GM19239 (cell line): ENCODE data around the gene OTUD6A.

Experiments used
- DNase-seq: peaks from one replicate; pipeline ENCODE4 v3.0.0; 2011; ENCODE audit warnings: low spot score; ENCODE audit not compliant: insufficient read length
- FAIRE-seq: peaks from 2 replicates; lab custom pipeline; 2011; peaks lifted over from hg19 to GRCh38; lab: Jason Lieb, UNC

Gene OTUD6A, protein sequence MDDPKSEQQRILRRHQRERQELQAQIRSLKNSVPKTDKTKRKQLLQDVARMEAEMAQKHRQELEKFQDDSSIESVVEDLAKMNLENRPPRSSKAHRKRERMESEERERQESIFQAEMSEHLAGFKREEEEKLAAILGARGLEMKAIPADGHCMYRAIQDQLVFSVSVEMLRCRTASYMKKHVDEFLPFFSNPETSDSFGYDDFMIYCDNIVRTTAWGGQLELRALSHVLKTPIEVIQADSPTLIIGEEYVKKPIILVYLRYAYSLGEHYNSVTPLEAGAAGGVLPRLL

DNA sequence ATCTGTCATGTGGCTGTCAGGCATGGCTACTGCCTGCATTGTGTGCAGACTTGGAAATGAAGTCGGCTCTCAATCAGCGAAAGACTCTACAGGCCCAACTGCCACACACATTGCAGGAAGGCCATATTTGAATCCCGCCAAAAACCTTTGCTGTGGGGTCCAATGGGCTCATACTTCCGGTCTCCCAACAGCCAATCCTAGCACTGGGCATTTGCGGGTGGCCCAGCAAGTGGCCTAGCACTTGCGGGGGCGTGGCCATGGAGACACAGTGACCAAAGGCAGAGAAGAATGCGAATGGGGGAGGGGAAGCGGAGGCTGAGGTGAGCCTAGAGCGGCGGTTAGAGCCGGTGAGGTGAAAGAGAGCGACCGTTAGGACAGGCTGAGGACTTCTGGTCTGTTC, at the start of gene OTUD6A:
TSS of gene OTUD6A (plus strand) at position 382 of the 400 bp plus-strand sequence. CDS start 68 bp downstream, outside the sequence.
- DNase-seq, result no peak
- FAIRE-seq, result no peak

DNA sequence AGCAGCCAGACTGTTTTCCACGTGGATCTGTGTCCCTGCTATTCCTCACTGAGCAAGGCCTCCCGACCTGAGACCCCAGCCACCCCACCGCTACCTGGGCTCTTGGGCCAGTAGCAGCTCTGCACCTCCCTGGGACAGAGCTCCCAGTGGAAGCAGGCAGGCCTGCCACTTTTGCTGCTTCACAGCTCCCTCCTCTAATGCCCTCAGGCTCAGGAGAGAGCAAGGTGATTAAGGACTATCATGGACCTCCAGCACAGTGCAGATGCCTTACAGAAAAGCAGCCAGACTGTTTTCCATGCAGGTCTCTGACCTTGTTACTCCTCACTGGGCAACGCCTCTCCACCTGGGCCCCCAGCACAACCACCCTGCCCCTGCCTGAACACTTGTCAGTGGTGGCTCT, 49.5 kb upstream of the OTUD6A start:
- no peak for DNase-seq

DNA sequence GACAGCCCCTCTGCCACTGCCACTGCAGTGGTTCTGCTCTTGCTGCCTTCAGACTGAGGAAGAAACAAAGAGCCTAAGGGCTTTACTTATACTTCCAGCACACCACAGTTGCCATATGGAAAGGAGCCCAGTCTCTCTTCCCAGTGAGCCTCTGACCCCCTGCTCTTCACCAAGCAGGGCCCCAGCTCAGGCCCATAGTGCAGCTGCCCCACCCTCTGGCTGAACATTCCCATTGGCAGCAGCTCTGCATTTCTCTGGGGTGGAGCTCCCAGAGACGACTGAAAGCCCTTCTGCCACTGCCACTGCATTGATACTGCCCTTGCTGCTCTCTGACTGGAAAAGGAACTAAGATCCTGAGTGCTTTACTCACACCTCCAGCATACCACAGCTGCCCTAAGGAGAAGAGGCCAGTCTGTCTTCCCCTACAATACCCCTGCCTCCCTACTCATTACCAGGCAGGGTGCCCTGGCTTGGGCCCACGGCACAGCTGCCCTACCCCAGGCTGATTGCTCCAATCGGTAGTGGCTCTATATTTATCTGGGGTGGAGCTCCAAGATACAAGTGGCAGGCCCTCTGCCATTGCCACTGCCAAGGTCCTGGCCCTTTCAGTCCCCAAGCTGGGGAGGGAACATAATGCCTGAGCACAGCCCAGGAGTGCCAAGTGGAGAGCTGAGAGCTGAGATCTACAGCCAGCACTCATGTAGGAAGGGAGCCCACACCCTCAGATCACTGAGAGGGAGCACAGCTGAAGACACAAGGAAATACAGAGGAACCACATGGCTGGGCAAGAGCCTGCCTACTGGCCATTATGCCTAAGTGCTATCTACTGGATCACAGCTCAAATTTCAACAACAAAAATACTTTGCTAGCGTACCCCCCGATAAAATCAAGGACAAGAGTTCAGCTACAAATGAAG, 48.5 kb upstream of the OTUD6A start:
- no peak for DNase-seq
- FAIRE-seq, result no peak

More for the DNA sequence above, 49.5 kb upstream of the OTUD6A start:
- peak; percentile 39 for FAIRE-seq

DNA sequence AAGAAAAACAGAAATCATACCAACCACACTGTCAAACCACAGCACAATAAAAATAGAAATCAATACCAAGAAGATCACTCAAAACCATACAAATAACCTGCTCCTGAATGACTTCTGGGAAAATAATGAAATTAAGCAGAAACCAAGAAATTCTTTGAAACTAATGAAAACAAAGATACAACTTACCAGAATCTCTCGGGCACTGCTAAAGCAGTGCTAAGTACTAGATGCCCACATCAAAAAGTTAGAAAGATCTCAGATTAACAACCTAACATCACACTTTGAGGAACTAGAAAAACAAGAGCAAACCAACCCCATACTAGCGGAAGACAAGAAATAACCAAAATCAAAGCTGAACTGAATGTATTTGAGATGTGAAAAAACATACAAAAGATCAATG, 45.7 kb upstream of the OTUD6A start:
- DNase-seq (no peak), FAIRE-seq (peak; percentile 33)

DNA sequence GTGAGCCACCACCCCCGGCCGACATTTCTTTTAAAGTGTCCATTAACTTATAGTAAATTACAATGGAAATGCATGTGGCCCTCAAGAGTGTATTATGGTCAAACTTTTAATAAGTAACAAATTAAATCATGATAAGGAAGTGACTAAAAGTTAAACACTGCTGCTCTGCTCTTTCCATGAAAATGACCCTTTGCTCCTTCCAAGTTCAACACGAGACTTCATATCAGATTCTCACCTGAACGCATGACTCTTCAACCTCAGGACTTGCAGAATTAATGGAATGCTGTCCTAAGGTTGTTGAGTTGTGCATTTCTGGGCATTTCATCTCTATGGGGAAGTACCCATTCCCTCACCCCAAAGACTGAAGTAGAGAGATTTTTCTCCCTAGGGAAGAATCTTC, 39.6 kb upstream of the OTUD6A start:
- DNase-seq (no peak), FAIRE-seq (no peak)

DNA sequence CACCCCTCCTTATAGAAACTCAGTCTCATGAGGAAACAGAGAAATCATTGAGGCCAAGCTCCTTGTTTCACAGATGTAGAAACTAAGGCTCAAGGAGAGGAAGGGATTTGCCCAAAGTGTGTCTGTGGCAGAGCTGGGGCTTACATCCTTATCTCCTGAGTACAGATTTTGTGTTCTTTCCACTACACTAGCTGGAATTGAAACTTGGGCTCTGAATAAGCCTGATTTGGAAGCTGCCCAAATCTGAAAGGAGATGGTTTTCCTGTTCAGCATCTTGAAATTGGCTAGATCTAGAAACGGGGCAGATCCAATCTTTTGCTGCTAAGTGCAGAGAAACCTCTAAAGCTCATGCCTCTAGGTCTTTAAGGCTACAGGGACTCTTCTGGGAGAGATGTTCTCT, 36.8 kb upstream of the OTUD6A start:
- DNase-seq (no peak), FAIRE-seq (no peak)

DNA sequence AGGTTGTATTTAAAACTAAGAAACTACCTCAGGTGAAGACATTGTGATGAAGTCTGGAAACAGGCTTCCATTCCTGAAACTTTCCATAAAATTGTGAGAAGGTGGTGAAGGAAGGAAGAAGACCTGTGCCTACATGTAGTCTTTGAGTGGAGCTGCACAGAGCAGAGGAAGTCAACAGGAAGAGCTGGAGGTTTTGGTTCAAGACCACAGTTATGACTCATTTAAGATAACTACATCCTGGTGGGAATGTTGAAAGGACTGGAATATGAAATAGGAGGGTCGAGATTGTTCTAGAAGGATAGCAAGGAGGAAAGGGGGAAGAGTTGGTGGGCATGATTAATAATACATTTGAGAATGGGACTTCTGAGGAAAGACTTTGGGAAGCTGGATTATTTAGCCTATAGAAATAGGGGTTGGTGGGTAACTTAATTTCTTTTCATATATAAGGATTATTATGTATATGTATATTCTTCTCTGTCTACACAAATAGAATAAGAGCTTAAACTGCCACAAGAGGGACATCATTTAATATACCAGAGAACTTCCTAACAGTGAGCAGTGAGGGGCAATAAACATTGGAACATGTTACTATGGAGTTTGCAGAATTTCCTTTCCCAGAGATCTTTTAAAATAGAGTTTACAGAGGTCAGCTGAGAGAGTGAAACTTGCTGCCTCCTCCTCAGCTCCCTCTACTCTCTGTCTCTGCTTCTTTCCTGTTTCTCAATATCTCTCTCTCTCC, 36.0 kb upstream of the OTUD6A start:
- no peak for DNase-seq
- FAIRE-seq, result no peak

DNA sequence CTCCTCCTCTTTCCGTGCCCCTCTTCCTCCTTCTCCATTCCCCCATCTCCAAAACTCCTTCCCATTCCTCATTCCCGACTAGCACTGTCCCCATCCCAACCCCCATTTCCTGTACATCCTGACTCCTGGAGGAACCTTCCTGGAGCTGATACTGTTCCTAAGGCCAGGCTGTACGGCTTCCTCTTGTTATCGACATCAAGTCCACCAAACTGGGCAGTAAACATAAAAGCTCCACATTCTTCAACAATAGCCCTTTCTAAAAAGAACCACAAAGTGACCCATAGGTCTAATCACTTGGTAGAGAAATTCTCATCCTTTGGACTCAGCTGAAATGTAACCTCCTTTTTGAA, 35.4 kb upstream of the OTUD6A start:
- DNase-seq (no peak), FAIRE-seq (no peak)

DNA sequence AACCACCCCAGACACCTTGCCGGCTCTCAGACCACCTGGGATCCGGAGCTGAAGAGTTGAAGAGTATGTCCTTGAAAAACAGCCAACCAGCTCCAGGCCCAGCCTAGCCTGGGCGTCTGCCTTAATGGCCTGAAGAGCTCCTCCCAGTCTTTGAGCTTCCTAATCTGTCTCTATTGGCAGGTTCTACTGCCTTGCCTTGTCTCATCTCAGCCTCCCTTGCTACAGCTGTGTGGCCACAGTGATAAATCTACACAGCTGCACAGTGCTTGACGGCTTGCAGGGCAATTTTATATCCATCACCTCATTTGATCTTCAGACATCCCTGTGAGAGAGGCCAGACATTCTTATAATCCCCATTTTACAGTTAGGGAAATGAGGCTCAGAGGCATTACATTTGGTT, 32.4 kb upstream of the OTUD6A start:
- no peak for DNase-seq
- FAIRE-seq, result no peak

DNA sequence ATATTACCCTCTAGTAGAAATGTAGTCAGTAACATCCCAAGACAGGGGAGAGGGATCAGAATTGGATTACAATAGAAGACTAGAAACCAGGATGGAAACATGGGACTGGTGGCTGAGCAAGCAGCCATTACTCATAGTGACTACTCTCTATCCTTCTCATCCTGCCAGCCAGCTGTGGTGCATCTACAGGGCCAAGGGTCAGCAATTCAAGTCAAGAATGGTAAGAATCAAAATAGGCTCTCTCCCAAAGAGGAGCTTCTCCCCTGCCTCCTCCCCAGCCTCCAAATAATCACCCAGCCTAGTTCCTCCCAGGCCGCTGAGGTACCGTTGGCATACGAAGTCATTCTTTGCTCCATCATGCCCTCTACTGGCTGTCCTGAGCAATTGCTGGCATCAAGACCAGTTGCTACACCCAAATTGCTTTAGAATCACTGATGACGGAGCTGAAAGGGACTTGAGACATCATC, 31.9 kb upstream of the OTUD6A start:
- DNase-seq (peak; percentile 27), FAIRE-seq (peak; percentile 98)

DNA sequence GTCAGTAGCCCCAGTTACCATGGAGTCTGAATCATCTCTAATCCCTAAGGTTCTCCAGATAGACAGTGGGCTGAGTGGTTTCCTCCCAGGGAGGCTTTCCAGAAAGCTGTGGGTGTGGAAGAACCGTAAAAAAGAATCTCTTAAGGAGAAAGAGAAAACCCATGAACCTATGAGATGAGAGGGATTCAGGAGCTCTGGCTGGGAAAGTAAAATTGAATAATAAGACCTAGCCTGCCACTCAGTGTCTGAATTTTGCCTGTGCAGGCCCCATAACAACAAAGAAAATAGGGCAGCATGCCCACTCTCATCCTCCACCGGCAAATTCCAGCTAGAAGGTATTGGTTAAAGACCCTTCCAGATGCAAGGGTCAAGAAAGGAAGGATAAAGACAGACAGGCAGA, 29.5 kb upstream of the OTUD6A start:
- DNase-seq (no peak), FAIRE-seq (no peak)

DNA sequence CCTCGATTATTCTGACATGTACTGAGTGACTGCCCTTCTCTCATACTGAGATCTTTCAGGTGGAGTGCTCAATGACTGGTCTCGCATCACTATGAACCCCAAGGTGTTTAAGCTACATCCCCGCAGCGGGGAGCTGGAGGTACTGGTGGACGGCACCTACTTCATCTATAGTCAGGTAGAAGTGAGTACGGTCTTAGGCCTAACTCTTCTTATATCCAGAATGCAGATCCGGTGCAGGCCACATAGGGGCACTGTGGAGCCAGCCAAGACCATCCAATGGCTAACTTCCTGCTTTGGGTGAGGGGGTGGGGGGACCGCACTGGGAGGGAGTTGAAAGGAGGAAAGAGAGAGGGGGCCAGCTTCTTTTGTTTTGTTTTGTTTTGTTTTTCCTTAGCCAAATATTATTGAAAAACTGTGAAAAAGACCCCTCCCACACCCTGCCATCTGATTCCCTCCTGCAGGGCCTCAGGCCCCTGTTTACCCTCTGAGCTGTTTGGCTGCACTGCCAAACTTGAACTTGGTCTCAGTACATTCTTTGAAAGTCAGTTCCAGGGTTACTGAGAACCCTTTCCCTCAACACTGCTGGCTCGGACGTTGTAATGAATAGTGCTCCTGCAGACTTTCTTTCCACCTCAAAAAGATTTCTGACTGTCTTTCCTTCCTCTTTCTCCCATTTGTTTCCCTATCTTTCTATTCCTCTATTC, 28.8 kb upstream of the OTUD6A start:
- DNase-seq (no peak), FAIRE-seq (no peak)

DNA sequence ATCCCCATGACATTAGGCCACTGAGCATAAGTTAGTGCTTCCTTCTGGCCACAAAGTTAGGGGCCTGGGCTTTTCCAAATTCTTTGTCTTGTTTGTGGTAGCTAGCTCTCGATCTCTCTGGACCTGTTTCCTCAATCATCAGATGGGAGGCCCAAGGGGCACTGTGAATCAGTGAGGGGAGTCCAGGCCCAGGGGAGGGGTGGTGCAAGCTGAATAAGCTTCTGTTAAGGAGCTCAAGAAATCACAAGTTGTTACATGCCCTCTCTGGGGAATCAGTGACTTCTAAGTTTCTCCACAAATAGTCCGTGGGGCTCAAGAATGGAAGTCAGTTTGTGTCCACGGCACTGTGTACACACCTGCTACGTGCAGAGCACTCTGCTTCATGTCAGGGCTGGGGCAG, 27.6 kb upstream of the OTUD6A start:
- peak; percentile 14 for FAIRE-seq
- DNase-seq, result no peak

DNA sequence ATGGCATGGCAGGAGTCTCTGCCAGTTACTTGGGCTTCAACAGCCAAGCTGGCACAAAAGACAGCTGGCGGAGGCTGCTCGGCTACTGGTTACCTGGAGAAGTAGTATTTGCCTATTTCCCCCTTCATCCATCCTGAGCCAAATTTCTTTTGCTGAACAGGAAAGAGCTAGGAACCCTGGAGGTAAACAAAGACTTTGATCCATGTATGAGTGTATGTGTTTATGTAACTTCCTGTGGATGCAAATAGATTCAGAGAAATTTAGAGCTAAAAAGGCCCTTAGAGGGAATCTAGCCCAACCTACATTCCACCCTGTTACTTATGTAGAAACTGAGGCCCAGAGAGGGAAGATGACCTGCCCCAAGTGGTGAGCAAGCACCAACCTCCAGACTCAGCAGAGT, 23.7 kb upstream of the OTUD6A start:
- DNase-seq (no peak), FAIRE-seq (no peak)

DNA sequence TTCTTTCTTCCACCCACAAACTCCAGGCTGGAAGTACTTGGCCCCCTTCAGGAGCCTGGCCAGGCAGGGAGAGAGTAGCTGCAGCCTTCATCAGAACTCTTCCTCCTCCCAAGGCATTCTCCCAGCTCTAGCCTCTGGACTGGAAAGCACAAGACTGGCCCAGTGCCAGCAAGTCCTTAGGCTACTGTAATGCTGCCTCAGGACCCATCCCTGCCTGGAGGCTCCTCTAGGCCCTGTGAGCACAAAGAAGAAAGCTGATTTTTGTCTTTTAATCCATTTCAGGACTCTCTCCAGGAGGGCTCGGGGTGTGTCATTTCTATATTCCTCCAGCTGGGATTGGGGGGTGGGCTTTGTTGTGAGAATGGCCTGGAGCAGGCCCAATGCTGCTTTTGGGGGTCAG, 23.3 kb upstream of the OTUD6A start:
- no peak for FAIRE-seq
- DNase-seq, result no peak

DNA sequence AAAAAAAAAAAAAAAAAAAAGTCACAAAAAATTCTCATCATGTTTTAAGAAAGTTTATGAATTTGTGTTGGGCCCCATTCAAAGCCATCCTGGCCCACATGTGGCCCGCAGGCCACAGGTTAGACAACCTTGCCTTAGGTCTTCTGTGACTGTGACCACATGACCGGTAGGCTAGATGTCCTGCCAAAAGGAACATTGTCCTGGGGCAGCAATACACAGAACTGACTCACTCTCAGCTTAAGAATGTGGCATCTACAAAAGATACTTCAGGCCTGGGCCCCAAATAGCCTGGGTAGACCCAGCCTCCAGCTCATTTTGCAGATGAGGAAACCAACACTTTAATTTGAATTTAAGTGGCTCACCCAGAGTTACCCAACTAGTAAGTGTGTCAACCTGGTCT, 22.5 kb upstream of the OTUD6A start:
- no peak for DNase-seq

DNA sequence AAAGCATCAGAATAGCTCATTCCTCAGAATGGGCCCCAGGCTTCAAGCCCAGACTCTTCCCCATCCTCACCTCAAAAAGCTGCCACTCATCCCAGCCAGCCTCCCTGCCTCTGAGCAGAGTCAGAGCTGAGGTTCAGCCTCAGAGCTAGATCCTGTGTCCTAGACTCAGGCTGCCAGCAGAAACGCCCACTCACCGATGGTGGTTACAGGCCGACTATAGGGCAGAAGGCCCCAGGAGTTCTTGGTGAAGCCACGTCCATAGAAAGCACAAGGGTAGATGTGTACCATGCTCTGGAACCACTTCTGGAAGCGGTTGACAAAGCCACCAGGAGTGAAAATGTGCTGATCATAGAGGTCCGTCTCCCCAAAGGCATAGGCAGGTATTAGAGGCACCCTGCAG, 20.3 kb upstream of the OTUD6A start:
- no peak for FAIRE-seq
- DNase-seq, result no peak

More for the DNA sequence above, 22.5 kb upstream of the OTUD6A start:
- no peak for FAIRE-seq

DNA sequence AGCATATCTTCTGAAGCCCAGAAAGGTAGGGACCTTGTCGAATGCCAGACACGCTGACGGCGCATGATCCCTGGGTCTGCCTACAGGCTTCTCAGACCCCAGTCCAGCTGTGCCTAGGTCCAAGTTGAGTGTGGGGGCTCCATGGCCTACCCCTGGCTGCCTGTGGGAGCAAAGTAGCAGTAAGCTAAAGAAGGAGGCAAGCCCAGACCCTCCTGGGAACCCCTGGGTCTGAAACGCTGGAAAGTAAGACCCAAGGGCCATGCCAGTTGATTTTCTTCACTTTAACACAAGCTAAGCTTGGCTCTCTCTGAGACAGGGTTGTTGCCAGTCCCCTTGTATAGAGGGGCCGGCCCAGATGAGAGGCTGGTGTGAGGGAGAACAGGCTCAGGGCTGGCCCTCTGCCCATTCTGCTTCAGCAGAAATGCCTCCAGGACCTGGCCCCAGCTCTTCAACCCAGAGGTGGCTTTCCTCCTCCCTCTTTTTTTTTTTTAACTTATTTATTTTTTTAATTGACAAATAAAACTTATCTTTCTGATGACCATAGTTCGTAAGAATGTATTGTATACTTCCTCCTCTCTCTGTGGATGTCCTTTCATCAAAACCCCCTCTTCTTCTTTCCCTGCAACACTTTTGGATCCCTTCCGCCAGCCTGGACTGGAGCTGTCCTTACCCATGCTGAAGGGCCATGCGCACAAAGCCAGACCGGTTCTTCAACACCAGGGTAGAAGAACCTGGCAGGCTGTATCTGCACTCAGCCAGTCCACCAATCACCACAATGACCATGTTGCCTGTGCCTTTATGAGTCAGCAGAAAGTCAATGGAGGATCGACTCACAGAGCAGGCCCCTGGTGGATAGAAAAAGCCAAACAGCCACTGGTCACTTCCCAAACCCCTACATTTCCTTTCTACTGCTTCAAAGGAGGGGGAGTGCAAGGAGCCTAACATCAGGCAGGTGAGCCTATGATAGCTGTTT, 19.6 kb upstream of the OTUD6A start:
- DNase-seq (no peak), FAIRE-seq (no peak)

DNA sequence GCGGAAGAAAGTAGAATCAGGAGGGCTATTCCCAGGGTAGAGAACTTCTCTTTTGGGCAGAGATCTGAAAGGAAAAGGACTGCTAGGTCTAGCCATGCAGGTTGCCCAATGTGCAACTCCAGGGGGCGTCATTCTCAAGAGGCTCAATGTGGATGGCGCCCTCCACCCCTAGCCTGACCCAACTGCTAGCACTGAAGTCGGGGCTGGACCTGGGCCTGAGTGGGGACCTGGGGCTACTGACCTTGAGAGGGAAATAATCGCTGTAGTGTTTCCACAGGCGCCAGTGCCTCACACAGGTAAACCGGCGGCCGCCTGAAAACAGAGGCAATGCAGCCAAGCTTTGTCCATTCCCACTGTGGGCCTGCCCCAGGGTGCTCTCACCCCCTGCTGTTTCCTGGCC, 18.6 kb upstream of the OTUD6A start:
- no peak for DNase-seq
- FAIRE-seq, result no peak
